ENCODE data around the gene KCNMA1. TPM values are rescaled to one million over a fixed set of nuclear protein-coding genes. Genes with fewer than 3 reads are reported as not detected.

Gene KCNMA1
- total RNA-seq, 1 donor: 106 TPM

GRCh38 chr10:77541944-77542343, 95.7 kb downstream of the KCNMA1 start:
- DNase-seq (ENCODE audit: low read depth): no peak
- H3K4me3 ChIP-seq (ENCODE audit: low read depth, low read length): no peak overlapping the region
- TF ChIP-seq, protein P1, sequence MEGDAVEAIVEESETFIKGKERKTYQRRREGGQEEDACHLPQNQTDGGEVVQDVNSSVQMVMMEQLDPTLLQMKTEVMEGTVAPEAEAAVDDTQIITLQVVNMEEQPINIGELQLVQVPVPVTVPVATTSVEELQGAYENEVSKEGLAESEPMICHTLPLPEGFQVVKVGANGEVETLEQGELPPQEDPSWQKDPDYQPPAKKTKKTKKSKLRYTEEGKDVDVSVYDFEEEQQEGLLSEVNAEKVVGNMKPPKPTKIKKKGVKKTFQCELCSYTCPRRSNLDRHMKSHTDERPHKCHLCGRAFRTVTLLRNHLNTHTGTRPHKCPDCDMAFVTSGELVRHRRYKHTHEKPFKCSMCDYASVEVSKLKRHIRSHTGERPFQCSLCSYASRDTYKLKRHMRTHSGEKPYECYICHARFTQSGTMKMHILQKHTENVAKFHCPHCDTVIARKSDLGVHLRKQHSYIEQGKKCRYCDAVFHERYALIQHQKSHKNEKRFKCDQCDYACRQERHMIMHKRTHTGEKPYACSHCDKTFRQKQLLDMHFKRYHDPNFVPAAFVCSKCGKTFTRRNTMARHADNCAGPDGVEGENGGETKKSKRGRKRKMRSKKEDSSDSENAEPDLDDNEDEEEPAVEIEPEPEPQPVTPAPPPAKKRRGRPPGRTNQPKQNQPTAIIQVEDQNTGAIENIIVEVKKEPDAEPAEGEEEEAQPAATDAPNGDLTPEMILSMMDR (IDR thresholded peaks at IDR 0.05; ENCODE audit: insufficient read depth, low read length): no peak

DNA sequence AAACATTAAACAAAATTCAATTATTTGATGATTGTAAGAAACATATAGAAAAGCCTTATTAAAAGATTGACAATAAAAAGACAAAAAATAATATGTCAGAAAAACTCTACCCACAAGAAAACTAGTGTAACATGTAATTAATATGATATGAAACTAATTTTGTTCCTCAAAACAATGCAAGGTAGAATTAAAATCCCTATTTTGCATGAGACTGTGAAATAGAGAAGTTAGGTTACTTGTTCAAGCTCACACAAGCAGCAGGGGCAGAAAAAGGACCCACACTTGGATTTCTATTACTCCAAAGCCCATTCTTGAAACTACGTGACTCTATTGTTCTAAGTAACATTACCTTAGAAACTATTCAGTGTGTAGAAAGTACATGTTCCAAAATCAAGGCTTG, 96.4 kb downstream of the KCNMA1 start:
- no peak for DNase-seq (ENCODE audit: low read depth)
- TF ChIP-seq, protein P1 (IDR thresholded peaks at IDR 0.05; ENCODE audit: insufficient read depth, low read length): no peak
- H3K4me3 ChIP-seq (ENCODE audit: low read depth, low read length): no peak overlapping the region

DNA sequence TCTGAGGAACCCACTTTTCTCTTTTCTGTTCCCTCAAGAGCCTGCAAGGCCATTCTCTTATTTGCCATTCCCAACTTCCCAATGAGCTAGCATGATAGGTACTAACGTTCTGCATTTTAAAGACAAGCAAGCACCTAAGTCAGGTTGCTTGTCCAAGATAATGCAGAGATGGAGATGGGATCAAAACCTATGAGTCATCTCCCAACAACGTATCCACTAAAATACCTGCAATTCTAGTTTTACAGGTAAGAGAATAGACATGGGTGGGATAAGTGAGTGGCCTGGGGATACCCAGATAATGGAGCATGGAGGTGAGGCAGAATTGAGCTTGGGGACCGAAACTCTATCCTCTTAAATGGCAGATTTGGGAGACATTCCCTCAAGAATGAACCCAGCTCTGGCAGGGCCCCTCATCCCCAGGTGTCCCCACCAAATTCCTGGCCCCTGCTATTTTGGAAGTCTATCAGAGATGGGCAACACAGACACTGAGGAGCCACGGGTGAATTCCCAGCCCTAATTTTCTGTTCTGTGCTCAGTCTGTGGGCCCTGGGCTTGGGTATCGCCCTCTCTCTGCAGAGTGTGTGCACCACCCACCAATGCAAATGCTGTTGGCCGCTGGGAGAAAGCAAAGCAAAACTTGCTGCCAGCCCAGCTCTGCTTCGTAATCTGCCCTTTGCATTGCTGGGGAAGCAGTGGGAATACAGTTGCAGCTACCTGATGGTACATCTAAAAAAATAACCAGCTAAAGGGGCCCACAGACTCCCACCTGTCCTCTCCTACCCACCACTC, 98.3 kb downstream of the KCNMA1 start:
- no peak for DNase-seq (ENCODE audit: low read depth)
- H3K4me3 ChIP-seq (ENCODE audit: low read depth, low read length): no peak overlapping the region
- TF ChIP-seq, protein P1 (IDR thresholded peaks at IDR 0.05; ENCODE audit: insufficient read depth, low read length): no peak

DNA sequence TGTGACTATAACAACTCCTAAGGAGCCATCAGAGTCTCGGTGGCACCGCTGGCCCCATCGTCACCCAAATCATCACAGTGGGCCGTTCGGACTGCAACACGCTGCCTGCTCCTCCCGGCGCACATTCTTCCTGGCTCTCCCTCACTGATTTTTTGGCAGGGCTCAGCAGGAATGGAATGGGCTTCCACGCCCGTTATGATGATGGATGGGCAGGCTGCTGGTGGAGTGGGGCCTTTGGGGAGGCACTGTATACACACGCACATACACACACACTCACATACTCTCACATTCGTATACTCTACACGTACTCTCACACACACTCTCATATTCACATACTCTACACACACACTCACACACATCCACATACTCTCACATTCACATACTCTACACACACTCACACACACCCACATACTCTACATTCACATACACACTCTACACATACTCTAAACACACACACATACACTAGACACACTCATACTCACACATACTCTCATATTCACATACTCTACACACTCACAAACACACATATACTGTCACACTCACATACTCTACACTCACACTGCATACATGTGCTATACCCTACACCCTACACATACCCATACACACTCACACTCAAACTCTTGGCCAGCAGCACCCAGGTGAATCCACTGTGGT, 99.8 kb downstream of the KCNMA1 start:
- no peak overlapping the region for H3K4me3 ChIP-seq (ENCODE audit: low read depth, low read length)
- TF ChIP-seq, protein P1 (IDR thresholded peaks at IDR 0.05; ENCODE audit: insufficient read depth, low read length): no peak
- DNase-seq (ENCODE audit: low read depth): peak; percentile 78

DNA sequence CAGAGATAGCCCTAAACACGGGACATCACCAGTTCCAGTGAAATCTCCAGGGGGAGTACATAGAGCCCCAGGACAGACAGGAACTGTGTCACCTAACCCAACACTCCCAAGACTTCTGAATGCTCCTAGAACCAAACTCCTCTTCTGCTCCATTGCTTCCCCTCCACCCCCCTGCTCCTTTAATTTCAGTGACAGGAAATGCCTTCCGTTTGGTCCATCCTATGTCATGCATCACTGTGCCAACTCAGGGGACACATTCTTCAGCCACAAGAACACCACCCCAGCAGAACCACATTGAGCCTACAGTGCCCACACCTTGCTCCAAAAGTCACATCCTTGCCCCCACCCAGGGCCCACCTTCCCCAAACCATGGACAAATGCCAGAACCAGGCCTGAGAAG, 100.5 kb downstream of the KCNMA1 start:
- no peak overlapping the region for H3K4me3 ChIP-seq (ENCODE audit: low read depth, low read length)
- DNase-seq (ENCODE audit: low read depth): no peak
- TF ChIP-seq, protein P1 (IDR thresholded peaks at IDR 0.05; ENCODE audit: insufficient read depth, low read length): no peak

GRCh38 chr10:77533887-77534278, 103.7 kb downstream of the KCNMA1 start:
- TF ChIP-seq, protein P1 (IDR thresholded peaks at IDR 0.05; ENCODE audit: insufficient read depth, low read length): no peak
- no peak for DNase-seq (ENCODE audit: low read depth)
- no peak overlapping the region for H3K4me3 ChIP-seq (ENCODE audit: low read depth, low read length)
